ENCODE measurements around the gene FNBP1. TPM values are rescaled to one million over a fixed set of nuclear protein-coding genes. Genes with fewer than 3 reads are reported as not detected.
A peak's percentile ranks its signal among the peaks of the same experiment; 100 is the strongest.

The FNBP1 gene
- total and polyA plus RNA-seq, 8 donors: 30.4 to 51.8 (median 34.4) TPM

GRCh38 chr9:129873563-129874190 is 169.3 kb downstream of the FNBP1 start:
- ATAC-seq (no peak), DNase-seq (no peak)
- peaks cover 0 to 10% of the 10 kb centered on the region in 2 donors for H3K4me1 ChIP-seq
- no peaks in the 10 kb centered on the region for H3K27me3 ChIP-seq
- H3K36me3 ChIP-seq: peaks cover 0 to 17% of the 10 kb centered on the region in 2 donors
- no peaks in the 10 kb centered on the region for H3K9me3 ChIP-seq
- H3K4me3 ChIP-seq: no peak overlapping the region
- intact Hi-C loops (cut with DNase I): no loop called here
- no peak overlapping the region for H3K27ac ChIP-seq
- TF ChIP-seq, protein P1, sequence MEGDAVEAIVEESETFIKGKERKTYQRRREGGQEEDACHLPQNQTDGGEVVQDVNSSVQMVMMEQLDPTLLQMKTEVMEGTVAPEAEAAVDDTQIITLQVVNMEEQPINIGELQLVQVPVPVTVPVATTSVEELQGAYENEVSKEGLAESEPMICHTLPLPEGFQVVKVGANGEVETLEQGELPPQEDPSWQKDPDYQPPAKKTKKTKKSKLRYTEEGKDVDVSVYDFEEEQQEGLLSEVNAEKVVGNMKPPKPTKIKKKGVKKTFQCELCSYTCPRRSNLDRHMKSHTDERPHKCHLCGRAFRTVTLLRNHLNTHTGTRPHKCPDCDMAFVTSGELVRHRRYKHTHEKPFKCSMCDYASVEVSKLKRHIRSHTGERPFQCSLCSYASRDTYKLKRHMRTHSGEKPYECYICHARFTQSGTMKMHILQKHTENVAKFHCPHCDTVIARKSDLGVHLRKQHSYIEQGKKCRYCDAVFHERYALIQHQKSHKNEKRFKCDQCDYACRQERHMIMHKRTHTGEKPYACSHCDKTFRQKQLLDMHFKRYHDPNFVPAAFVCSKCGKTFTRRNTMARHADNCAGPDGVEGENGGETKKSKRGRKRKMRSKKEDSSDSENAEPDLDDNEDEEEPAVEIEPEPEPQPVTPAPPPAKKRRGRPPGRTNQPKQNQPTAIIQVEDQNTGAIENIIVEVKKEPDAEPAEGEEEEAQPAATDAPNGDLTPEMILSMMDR (IDR thresholded peaks at IDR 0.05): no peak

- H3K27me3 ChIP-seq: no peaks in the 10 kb centered on the region
- intact Hi-C loops (cut with DNase I): no loop called here
- H3K36me3 ChIP-seq: peaks cover 0 to 34% of the 10 kb centered on the region in 2 donors
- H3K27ac ChIP-seq: no peak overlapping the region
- peaks cover 0 to 10% of the 10 kb centered on the region in 2 donors for H3K4me1 ChIP-seq
- TF ChIP-seq, protein P1 (IDR thresholded peaks at IDR 0.05): no peak
- ATAC-seq (no peak), DNase-seq (peak in 1 of 4 donors; percentile 5)
- no peak overlapping the region for H3K4me3 ChIP-seq
- H3K9me3 ChIP-seq: no peaks in the 10 kb centered on the region
These were observed 171.9 kb downstream of the FNBP1 start for GRCh38 chr9:129871046-129871445.

DNA sequence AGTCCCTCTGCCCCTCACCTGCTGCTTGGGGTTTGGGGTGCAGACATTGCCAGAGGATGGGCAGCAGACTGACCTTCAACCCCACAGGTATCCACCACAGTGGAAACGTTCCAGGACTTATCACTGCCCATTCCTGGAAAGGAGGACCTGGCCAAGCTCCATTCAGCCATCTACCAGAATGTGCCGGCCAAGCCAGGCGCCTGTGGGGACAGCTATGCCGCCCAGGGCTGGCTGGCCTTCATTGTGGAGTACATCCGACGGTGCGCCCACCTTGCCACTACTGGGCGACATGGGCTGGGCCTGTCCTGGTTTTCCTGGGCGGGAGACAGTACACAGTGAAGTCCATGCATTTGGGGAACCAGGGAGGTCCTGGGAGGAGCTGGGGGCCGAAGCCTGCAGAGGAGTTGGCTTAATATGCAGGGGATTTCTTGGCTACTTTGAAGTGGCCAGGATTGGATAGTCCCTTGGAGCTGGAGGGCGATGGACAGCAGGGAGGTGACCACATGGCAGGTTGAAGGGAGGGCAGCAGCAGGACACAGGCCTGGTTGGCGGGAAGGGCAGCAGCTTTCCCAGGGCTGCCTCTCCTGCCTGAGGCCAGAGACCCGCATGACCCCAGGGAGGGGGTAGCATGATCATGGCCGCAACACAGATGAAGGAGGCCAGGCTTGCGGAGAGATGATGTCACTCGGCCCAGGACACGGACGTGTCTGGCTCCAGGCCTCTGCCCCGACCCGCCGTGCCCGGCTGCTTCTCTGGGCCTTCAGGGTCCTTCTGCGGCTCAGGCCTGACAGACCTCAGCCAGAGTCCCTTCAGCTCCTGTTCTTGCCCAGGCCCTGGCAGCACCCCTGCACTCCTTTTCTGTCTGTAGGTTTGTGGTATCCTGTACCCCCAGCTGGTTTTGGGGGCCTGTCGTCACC is 173.1 kb downstream of the FNBP1 start:
- ATAC-seq: no peak

GRCh38 chr9:129868872-129869486 is 174.0 kb downstream of the FNBP1 start:
- no peak overlapping the region for H3K4me3 ChIP-seq
- H3K27ac ChIP-seq: peak overlapping the region in 1 of 2 donors; percentile 60
- no peaks in the 10 kb centered on the region for H3K27me3 ChIP-seq
- peaks cover 0 to 43% of the 10 kb centered on the region in 2 donors for H3K36me3 ChIP-seq
- H3K4me1 ChIP-seq: peaks cover 0 to 10% of the 10 kb centered on the region in 2 donors
- H3K9me3 ChIP-seq: no peaks in the 10 kb centered on the region
- intact Hi-C loops (cut with DNase I): no loop called here
- TF ChIP-seq, protein P1 (IDR thresholded peaks at IDR 0.05): no peak
- peak; percentile 40 for ATAC-seq
- DNase-seq: peak in 1 of 4 donors; percentile 82

More for the DNA sequence above, 173.1 kb downstream of the FNBP1 start:
- H3K4me3 ChIP-seq: no peak overlapping the region
- H3K4me1 ChIP-seq: peaks cover 0 to 10% of the 10 kb centered on the region in 2 donors
- intact Hi-C loops (cut with DNase I): no loop called here
- TF ChIP-seq, protein P1 (IDR thresholded peaks at IDR 0.05): no peak
- DNase-seq: peak in 1 of 4 donors; percentile 57
- H3K27ac ChIP-seq: peak overlapping the region in 1 of 2 donors; percentile 60
- H3K27me3 ChIP-seq: no peaks in the 10 kb centered on the region
- H3K36me3 ChIP-seq: peaks cover 0 to 43% of the 10 kb centered on the region in 2 donors
- H3K9me3 ChIP-seq: no peaks in the 10 kb centered on the region

All from left lung (tissue), 10 donors.